ENCODE results near the gene PTGER1.
"Not testable (repeated sequence)": the region's sequence is repeated elsewhere in the genome, so short reads cannot be mapped to it uniquely, and the experiment has no call there.

The PTGER1 gene

GRCh38 chr19:14475251-14476073, at the start of gene PTGER1:
Gene PTGER1, minus strand, starts transcription at chr19:14475354. Its CDS starts 1,034 bp downstream, at chr19:14474320.
- no peak for DNase-seq (ENCODE audit: low read depth in 1 of 2, low spot score in 1 of 2)

GRCh38 chr19:14520543-14520942, 45.4 kb upstream of the PTGER1 start:
- DNase-seq (ENCODE audit: low read depth in 1 of 2, low spot score in 1 of 2) = no peak

- DNase-seq (ENCODE audit: low read depth in 1 of 2, low spot score in 1 of 2) = no peak
Measured at GRCh38 chr19:14519860-14520407, 44.8 kb upstream of the PTGER1 start.

- no peak for DNase-seq (ENCODE audit: low read depth in 1 of 2, low spot score in 1 of 2)
Measured at GRCh38 chr19:14519245-14519859, 44.2 kb upstream of the PTGER1 start.

GRCh38 chr19:14517840-14518505, 42.8 kb upstream of the PTGER1 start, which contains the start of gene DNAJB1:
Gene DNAJB1, minus strand, starts transcription at chr19:14518397. Its CDS starts 48 bp downstream, at chr19:14518349.
- peak in 1 of 2 donors; percentile 44 for DNase-seq (ENCODE audit: low read depth in 1 of 2, low spot score in 1 of 2)

- DNase-seq (ENCODE audit: low read depth in 1 of 2, low spot score in 1 of 2) = no peak
Measured at GRCh38 chr19:14517446-14517839, 42.3 kb upstream of the PTGER1 start.

- no peak for DNase-seq (ENCODE audit: low read depth in 1 of 2, low spot score in 1 of 2)
Measured at GRCh38 chr19:14516746-14517438, 41.7 kb upstream of the PTGER1 start.

GRCh38 chr19:14516048-14516534, 40.9 kb upstream of the PTGER1 start:
- no peak for DNase-seq (ENCODE audit: low read depth in 1 of 2, low spot score in 1 of 2)

GRCh38 chr19:14515501-14516047, 40.4 kb upstream of the PTGER1 start:
- no peak for DNase-seq (ENCODE audit: low read depth in 1 of 2, low spot score in 1 of 2)

GRCh38 chr19:14514215-14514863, 39.2 kb upstream of the PTGER1 start:
- no peak for DNase-seq (ENCODE audit: low read depth in 1 of 2, low spot score in 1 of 2)

GRCh38 chr19:14512406-14512961, 37.3 kb upstream of the PTGER1 start:
- DNase-seq (ENCODE audit: low read depth in 1 of 2, low spot score in 1 of 2) = no peak

GRCh38 chr19:14511229-14511593, 36.1 kb upstream of the PTGER1 start:
- DNase-seq (ENCODE audit: low read depth in 1 of 2, low spot score in 1 of 2) = no peak

GRCh38 chr19:14510311-14511228, 35.4 kb upstream of the PTGER1 start:
- DNase-seq (ENCODE audit: low read depth in 1 of 2, low spot score in 1 of 2) = no peak

GRCh38 chr19:14507704-14508542, 32.8 kb upstream of the PTGER1 start:
- DNase-seq (ENCODE audit: low read depth in 1 of 2, low spot score in 1 of 2) = no peak

- peak; percentile 42 to 51 for DNase-seq (ENCODE audit: low read depth in 1 of 2, low spot score in 1 of 2)
Measured at GRCh38 chr19:14505488-14506239, 30.5 kb upstream of the PTGER1 start.

GRCh38 chr19:14504575-14504974, 29.4 kb upstream of the PTGER1 start:
- not testable (repeated sequence) for DNase-seq (ENCODE audit: low read depth in 1 of 2, low spot score in 1 of 2)

- DNase-seq (ENCODE audit: low read depth in 1 of 2, low spot score in 1 of 2) = no peak
Measured at GRCh38 chr19:14503285-14503684, 28.1 kb upstream of the PTGER1 start.

Data from activated CD4-positive, alpha-beta T cell treated with anti-CD3 and anti-CD28 coated beads, Interleukin-2, amount 50 U/mL, for 24 hours (primary cell).